Thyroid gland (tissue), 4 donors: ENCODE data around the gene DOCK10. TPM values are rescaled to one million over a fixed set of nuclear protein-coding genes. Genes with fewer than 3 reads are reported as not detected.

Experiments used
- DNase-seq, 2 donors: peaks; one replicate each; pipeline ENCODE4 v3.0.0-alpha.2; 2019
- H3K27ac ChIP-seq, 3 donors: fragments of 200-600 bp; sonication (generic); 1 replicate in 2 of 3; 2 replicates in 1 of 3; pipeline ENCODE4 v1.5.1; 2016 to 2019; ENCODE audit warnings: mild to moderate bottlenecking in 1 of 3, moderate library complexity in 1 of 3
- H3K27me3 ChIP-seq: fragments of 200-600 bp; sonication (generic); one replicate; pipeline ENCODE4 v1.5.1; 2019
- H3K36me3 ChIP-seq, 2 donors: fragments of 200-600 bp; sonication (generic); one replicate each; pipeline ENCODE4 v1.5.1; 2016 to 2019
- H3K4me1 ChIP-seq, 2 donors: fragments of 200-600 bp; sonication (generic); one replicate each; pipeline ENCODE4 v1.5.1; 2017 to 2019
- H3K4me3 ChIP-seq, 3 donors: fragments of 200-600 bp; sonication (generic); replicated peaks in 1 of 3; 1 replicate in 2 of 3; 2 replicates in 1 of 3; pipeline ENCODE4 v1.5.1; 2016; ENCODE audit warnings: mild to moderate bottlenecking in 1 of 3
- H3K9me3 ChIP-seq: fragments of 200-600 bp; sonication (generic); one replicate; pipeline ENCODE4 v1.5.1; 2017
- CTCF ChIP-seq, 6 experiments: fragments of 200-600 bp in 3 of 6; fragments of 450-650 bp in 3 of 6; sonication (generic) in 3 of 6; IDR thresholded peaks; one replicate each; pipeline ENCODE4 v1.5.1; 2016 to 2019; ENCODE audit warnings: antibody characterized with exemption in 6 of 6, mild to moderate bottlenecking in 2 of 6, inconsistent platforms in 1 of 6, moderate library complexity in 1 of 6
- POLR2A ChIP-seq, 2 donors: fragments of 450-650 bp; IDR thresholded peaks; one replicate each; pipeline ENCODE4 v1.6.1; 2017; ENCODE audit warnings: antibody characterized with exemption in 2 of 2, mild to moderate bottlenecking in 2 of 2, moderate library complexity in 1 of 2
- WGBS, 2 donors: methylation state at CpG; one replicate each; pipeline ENCODE4 v1.1.5; 2017; 5-methylcytosine and 5-hydroxymethylcytosine counted together
- intact Hi-C: fragments of 100-400 bp; cut with DNase I; formaldehyde crosslinking; loops from one replicate; pipeline ENCODE4 v1.15.1; 2023
- total RNA-seq, 4 donors: library from RNA; depleted of rRNA; stranded (reverse); fragments of >200 nt; gene quantifications; one replicate each; pipeline ENCODE4 v1.2.3, GENCODE V29; 2016

DOCK10 gene
- total RNA-seq, 4 donors from 2014 or later: 4.6 to 8.9 (median 7.1) TPM

- no peak overlapping the region for H3K27ac ChIP-seq
- TF ChIP-seq POLR2A (IDR thresholded peaks at IDR 0.05): no peak
- TF ChIP-seq CTCF (IDR thresholded peaks at IDR 0.05): no peak
- DNase-seq: no peak
- H3K27me3 ChIP-seq: no peaks in the 10 kb centered on the region
- no peaks in the 10 kb centered on the region for H3K9me3 ChIP-seq
- 96 to 100% methylated on average over 1 of the region's 1 CpG for WGBS, 2 donors
- H3K36me3 ChIP-seq: no peaks in the 10 kb centered on the region
- intact Hi-C loops: no loop called here
- no peak overlapping the region for H3K4me3 ChIP-seq
- no peaks in the 10 kb centered on the region for H3K4me1 ChIP-seq
Observed at GRCh38 chr2:224887141-224887540, 155.1 kb downstream of the DOCK10 start.

- DNase-seq: no peak
- no peak for TF ChIP-seq POLR2A (IDR thresholded peaks at IDR 0.05)
- no peak for TF ChIP-seq CTCF (IDR thresholded peaks at IDR 0.05)
- H3K27ac ChIP-seq: no peak overlapping the region
- H3K4me1 ChIP-seq: no peaks in the 10 kb centered on the region
- no peaks in the 10 kb centered on the region for H3K9me3 ChIP-seq
- H3K36me3 ChIP-seq: no peaks in the 10 kb centered on the region
- H3K27me3 ChIP-seq: no peaks in the 10 kb centered on the region
- no peak overlapping the region for H3K4me3 ChIP-seq
- 84 to 88% methylated on average over 9 of the region's 9 CpGs for WGBS, 2 donors
- intact Hi-C loops: no loop called here
Observed at GRCh38 chr2:224885836-224886547, 156.3 kb downstream of the DOCK10 start.

GRCh38 chr2:224885291-224885690 is 157.0 kb downstream of the DOCK10 start:
- H3K36me3 ChIP-seq: no peaks in the 10 kb centered on the region
- H3K4me3 ChIP-seq: no peak overlapping the region
- no peaks in the 10 kb centered on the region for H3K4me1 ChIP-seq
- no peak overlapping the region for H3K27ac ChIP-seq
- H3K9me3 ChIP-seq: no peaks in the 10 kb centered on the region
- DNase-seq: no peak
- TF ChIP-seq POLR2A (IDR thresholded peaks at IDR 0.05) (no peak), CTCF (IDR thresholded peaks at IDR 0.05) (no peak)
- H3K27me3 ChIP-seq: no peaks in the 10 kb centered on the region
- intact Hi-C loops: no loop called here
- 95 to 97% methylated on average over 1 of the region's 1 CpG for WGBS, 2 donors

GRCh38 chr2:224884188-224884587 is 158.1 kb downstream of the DOCK10 start:
- no peaks in the 10 kb centered on the region for H3K36me3 ChIP-seq
- TF ChIP-seq POLR2A (IDR thresholded peaks at IDR 0.05) (no peak), CTCF (IDR thresholded peaks at IDR 0.05) (no peak)
- WGBS, 2 donors: 61 to 73% methylated on average over 4 of the region's 4 CpGs
- no peak overlapping the region for H3K27ac ChIP-seq
- H3K27me3 ChIP-seq: no peaks in the 10 kb centered on the region
- no peak for DNase-seq
- H3K4me1 ChIP-seq: no peaks in the 10 kb centered on the region
- intact Hi-C loops: no loop called here
- no peaks in the 10 kb centered on the region for H3K9me3 ChIP-seq
- H3K4me3 ChIP-seq: no peak overlapping the region

- no peaks in the 10 kb centered on the region for H3K4me1 ChIP-seq
- no peaks in the 10 kb centered on the region for H3K9me3 ChIP-seq
- H3K27me3 ChIP-seq: no peaks in the 10 kb centered on the region
- no peak for DNase-seq
- TF ChIP-seq CTCF (IDR thresholded peaks at IDR 0.05) (no peak), POLR2A (IDR thresholded peaks at IDR 0.05) (no peak)
- WGBS, 2 donors: 83 to 85% methylated on average over 1 of the region's 1 CpG
- no peak overlapping the region for H3K27ac ChIP-seq
- no peaks in the 10 kb centered on the region for H3K36me3 ChIP-seq
- no peak overlapping the region for H3K4me3 ChIP-seq
- intact Hi-C loops: no loop called here
Observed at GRCh38 chr2:224883700-224884099, 158.6 kb downstream of the DOCK10 start.
